DOHH2 (cell line): ENCODE results near the gene MACROD2.
"Not testable (repeated sequence)": the region's sequence is repeated elsewhere in the genome, so short reads cannot be mapped to it uniquely, and the experiment has no call there.

Source experiments
- H3F3A ChIP-seq: fragments of 200-600 bp; sonication (generic), shearing (Covaris generic); 2 replicates; pipeline ENCODE4 v1.6.0; 2016; ENCODE audit warnings: antibody characterized with exemption, mild to moderate bottlenecking; ENCODE audit not compliant: control insufficient read depth, insufficient read depth
- H3K27ac ChIP-seq: fragments of 200-600 bp; sonication (generic); 2 replicates; pipeline ENCODE4 v1.5.1; 2014; ENCODE audit warnings: low read depth, mild to moderate bottlenecking, low read length, moderate library complexity
- H3K27me3 ChIP-seq: fragments of 200-600 bp; sonication (generic); 2 replicates; pipeline ENCODE4 v1.6.1; 2014; ENCODE audit warnings: mild to moderate bottlenecking, low read length, mixed read lengths; ENCODE audit not compliant: control insufficient read depth
- H3K36me3 ChIP-seq: fragments of 200-600 bp; sonication (generic); 2 replicates; pipeline ENCODE4 v1.6.1; 2014; ENCODE audit warnings: mild to moderate bottlenecking, low read length, moderate library complexity, mixed read lengths; ENCODE audit not compliant: control insufficient read depth
- H3K4me1 ChIP-seq: fragments of 200-600 bp; sonication (generic); 2 replicates; pipeline ENCODE4 v1.6.1; 2014; ENCODE audit warnings: mild to moderate bottlenecking, low read length, mixed read lengths; ENCODE audit not compliant: control insufficient read depth
- H3K4me2 ChIP-seq: fragments of 200-600 bp; sonication (generic); 2 replicates; pipeline ENCODE4 v1.6.0; 2014; ENCODE audit warnings: mild to moderate bottlenecking, low read length, moderate library complexity
- H3K4me3 ChIP-seq: fragments of 200-600 bp; sonication (generic); 2 replicates; pipeline ENCODE4 v1.5.1; 2014; ENCODE audit warnings: mild to moderate bottlenecking, low read length, mixed read lengths
- H3K79me2 ChIP-seq: fragments of 200-600 bp; sonication (generic); 2 replicates; pipeline ENCODE4 v1.6.1; 2014; ENCODE audit warnings: mild to moderate bottlenecking, low read length, mixed read lengths; ENCODE audit not compliant: control insufficient read depth
- H3K9me2 ChIP-seq: fragments of 200-600 bp; sonication (generic); replicated peaks from 2 replicates; pipeline ENCODE4 v1.6.1; 2014; ENCODE audit warnings: mild to moderate bottlenecking, low read length, mixed read lengths; ENCODE audit not compliant: control insufficient read depth
- H3K9me3 ChIP-seq: fragments of 200-600 bp; sonication (generic); 2 replicates; pipeline ENCODE4 v1.6.1; 2014; ENCODE audit warnings: antibody characterized with exemption, low read length, mixed read lengths; ENCODE audit not compliant: control insufficient read depth, insufficient read depth
- H4K20me1 ChIP-seq: fragments of 200-600 bp; sonication (generic); 2 replicates; pipeline ENCODE4 v1.6.0; 2014; ENCODE audit warnings: low read depth, mild to moderate bottlenecking, antibody characterized with exemption, low read length, moderate library complexity; ENCODE audit not compliant: control insufficient read depth, insufficient read depth
- CTCF ChIP-seq: fragments of 200-600 bp; sonication (generic); IDR thresholded peaks from one replicate; pipeline ENCODE4 v1.5.1; 2014; ENCODE audit warnings: antibody characterized with exemption, mild to moderate bottlenecking, low read depth, low read length; ENCODE audit not compliant: poor library complexity, severe bottlenecking
- EZH2phosphoT487 ChIP-seq: fragments of 200-600 bp; sonication (generic); IDR thresholded peaks from 2 replicates; pipeline ENCODE4 v1.6.1; 2017; ENCODE audit warnings: borderline replicate concordance, mild to moderate bottlenecking, antibody characterized with exemption, low read length, moderate library complexity, mixed read lengths

The MACROD2 gene

DNA sequence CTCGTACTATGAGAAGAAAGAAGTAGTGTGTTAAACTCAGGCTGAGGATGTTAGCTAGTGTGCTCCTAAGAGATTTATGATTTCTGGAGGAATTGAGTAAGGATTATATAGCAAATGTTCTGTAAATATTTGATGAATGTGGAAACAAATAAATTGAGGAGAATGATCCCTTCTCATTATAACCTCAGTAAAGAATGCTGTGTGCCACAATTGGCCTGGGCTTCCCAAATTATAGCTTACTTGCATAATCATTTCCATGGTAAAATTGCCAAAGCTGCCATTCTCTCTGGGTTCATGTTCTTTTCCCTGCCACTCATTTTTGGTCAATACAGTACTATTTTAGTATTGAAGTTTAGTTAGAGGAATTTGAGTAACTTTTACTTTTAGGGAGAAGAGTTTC is 213.6 kb downstream of the MACROD2 start:
- H3K9me2 ChIP-seq: no peaks in the 10 kb centered on the region
- no peak for TF ChIP-seq EZH2phosphoT487
- no peak for TF ChIP-seq CTCF
- no peak overlapping the region for H3K4me2 ChIP-seq
- no peak overlapping the region for H3K27ac ChIP-seq
- no peaks in the 10 kb centered on the region for H4K20me1 ChIP-seq
- H3K9me3 ChIP-seq: no peaks in the 10 kb centered on the region
- no peaks in the 10 kb centered on the region for H3K27me3 ChIP-seq
- no peaks in the 10 kb centered on the region for H3K36me3 ChIP-seq
- H3F3A ChIP-seq: no peaks in the 10 kb centered on the region
- no peaks in the 10 kb centered on the region for H3K4me1 ChIP-seq
- no peaks in the 10 kb centered on the region for H3K79me2 ChIP-seq
- no peak overlapping the region for H3K4me3 ChIP-seq

GRCh38 chr20:14210146-14210545 is 214.8 kb downstream of the MACROD2 start:
- H3K27me3 ChIP-seq: no peaks in the 10 kb centered on the region

DNA sequence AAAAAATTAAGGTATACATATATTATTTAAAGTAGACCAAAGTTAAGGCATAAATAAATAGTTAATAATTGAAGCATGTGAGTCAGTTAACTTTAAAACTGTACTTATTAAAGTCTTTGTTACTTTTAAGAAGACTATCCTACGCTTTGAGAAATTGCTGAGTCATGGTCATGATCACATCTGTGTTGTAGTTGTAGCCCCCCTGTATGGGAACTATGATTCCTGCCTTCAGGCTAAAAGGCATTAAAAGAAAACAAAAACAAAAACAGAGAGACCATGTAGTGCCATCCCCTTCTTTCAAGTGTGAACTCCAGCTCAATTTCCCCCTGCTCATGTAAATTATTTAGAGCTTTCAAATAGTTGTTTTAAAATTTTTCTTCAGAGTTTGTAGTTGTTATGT is 218.7 kb downstream of the MACROD2 start:
- H3K4me1 ChIP-seq: no peaks in the 10 kb centered on the region
- TF ChIP-seq CTCF (no peak), EZH2phosphoT487 (no peak)
- no peaks in the 10 kb centered on the region for H3K27me3 ChIP-seq
- no peak overlapping the region for H3K4me3 ChIP-seq
- no peaks in the 10 kb centered on the region for H3K9me2 ChIP-seq
- H3K36me3 ChIP-seq: no peaks in the 10 kb centered on the region
- H3K27ac ChIP-seq: no peak overlapping the region
- no peaks in the 10 kb centered on the region for H3K9me3 ChIP-seq
- H3K79me2 ChIP-seq: no peaks in the 10 kb centered on the region
- no peak overlapping the region for H3K4me2 ChIP-seq
- H4K20me1 ChIP-seq: no peaks in the 10 kb centered on the region
- H3F3A ChIP-seq: no peaks in the 10 kb centered on the region

More at GRCh38 chr20:14210146-14210545, 214.8 kb downstream of the MACROD2 start:
- TF ChIP-seq CTCF (no peak), EZH2phosphoT487 (no peak)
- Histone ChIP-seq H3K4me2 (no peak overlapping the region), H3K4me3 (no peak overlapping the region), H4K20me1 (no peaks in the 10 kb centered on the region), H3F3A (no peaks in the 10 kb centered on the region), H3K79me2 (no peaks in the 10 kb centered on the region), H3K4me1 (no peaks in the 10 kb centered on the region), H3K9me2 (no peaks in the 10 kb centered on the region), H3K9me3 (no peaks in the 10 kb centered on the region), H3K27ac (no peak overlapping the region), H3K36me3 (no peaks in the 10 kb centered on the region)

GRCh38 chr20:14215880-14216279 is 220.6 kb downstream of the MACROD2 start:
- H3K36me3 ChIP-seq, H3F3A ChIP-seq, H3K4me1 ChIP-seq, H3K27ac ChIP-seq, H3K27me3 ChIP-seq, H3K9me2 ChIP-seq, H3K9me3 ChIP-seq, H3K4me2 ChIP-seq, H3K79me2 ChIP-seq, H4K20me1 ChIP-seq, H3K4me3 ChIP-seq: not testable (repeated sequence)
